Adrenal gland (tissue), 12 donors: Measurements from ENCODE around the gene CD200R1. TPM values are rescaled to one million over a fixed set of nuclear protein-coding genes. Genes with fewer than 3 reads are reported as not detected.

Source experiments
- DNase-seq, 7 donors: peaks; one replicate each; pipeline ENCODE4 v3.0.0-alpha.2; 2019 to 2020
- H3K27ac ChIP-seq, 5 donors: fragments of 200-600 bp; sonication (generic) in 4 of 5; 1 replicate in 3 of 5; 2 replicates in 2 of 5; pipeline versions ENCODE4 v1.5.1 to v1.8.0; 2016 to 2020; ENCODE audit warnings: mild to moderate bottlenecking in 1 of 5
- H3K27me3 ChIP-seq: fragments of 200-600 bp; 2 replicates; pipeline ENCODE4 v1.8.0; 2021
- H3K36me3 ChIP-seq, 2 donors: fragments of 200-600 bp; replicated peaks in 1 of 2; 1 replicate in 1 of 2; 2 replicates in 1 of 2; pipeline versions ENCODE4 v1.5.1 to v1.8.0; 2018 to 2022
- H3K4me1 ChIP-seq, 2 donors: fragments of 200-600 bp; replicated peaks in 1 of 2; 1 replicate in 1 of 2; 2 replicates in 1 of 2; pipeline versions ENCODE4 v1.5.1 to v1.8.0; 2018 to 2021
- H3K4me3 ChIP-seq, 4 donors: fragments of 200-600 bp; sonication (generic) in 3 of 4; one replicate each; pipeline ENCODE4 v1.5.1; 2016 to 2018
- H3K9me3 ChIP-seq, 3 donors: fragments of 200-600 bp; sonication (generic) in 1 of 3; replicated peaks in 1 of 3; 1 replicate in 2 of 3; 2 replicates in 1 of 3; pipeline versions ENCODE4 v1.5.1 to v1.8.0; 2016 to 2021
- CTCF ChIP-seq, 6 experiments: fragments of 450-650 bp in 4 of 6; fragments of 200-600 bp in 2 of 6; sonication (generic) in 1 of 6; IDR thresholded peaks; 1 replicate in 5 of 6; 2 replicates in 1 of 6; pipeline versions ENCODE4 v1.5.1 to v1.8.0; 2016 to 2021; ENCODE audit warnings: antibody characterized with exemption in 6 of 6, mild to moderate bottlenecking in 2 of 6, moderate library complexity in 1 of 6
- POLR2A ChIP-seq, 2 donors: fragments of 450-650 bp; IDR thresholded peaks; one replicate each; pipeline ENCODE4 v1.6.1; 2017; ENCODE audit warnings: antibody characterized with exemption in 2 of 2, mild to moderate bottlenecking in 2 of 2, moderate library complexity in 1 of 2
- WGBS, 4 donors: extraction: QIAGEN DNeasy Blood & Tissue Kit in 2 of 4; methylation state at CpG; one replicate each; pipeline versions ENCODE4 v1.1.5 to v1.1.7; 2013 to 2017; 5-methylcytosine and 5-hydroxymethylcytosine counted together
- intact Hi-C, 2 donors: fragments of 100-400 bp; cut with DNase I; formaldehyde crosslinking; loops; one replicate each; pipeline versions ENCODE4 v1.14.1 to v1.15.0; 2022 to 2023
- polyA plus RNA-seq, 3 donors: library from polyadenylated mRNA; stranded (reverse); fragments of 200-250 nt in 2 of 3; fragments of 350-450 nt in 1 of 3; fragmentation: Illumina TruSeq in 1 of 3; extraction: RNeasy Lipid Tissue Mini Kit (QIAGEN cat#74804) in 1 of 3; gene quantifications; one replicate each; pipeline ENCODE4 v1.2.3, GENCODE V29; 2013 to 2014
- total RNA-seq, 9 donors: library from RNA; depleted of rRNA in 4 of 9; stranded (reverse); fragments of >200 nt in 4 of 9; fragments of 120-200 nt in 1 of 9; fragmentation: NEBNext Ultra II Directional in 1 of 9; extraction: Animal tissue kit (Norgen Biotek cat#: 25700) in 1 of 9; gene quantifications; one replicate each; pipeline versions ENCODE4 v1.1.0 to v1.2.4, GENCODE V29; 2013 to 2023
- donor health status: healthy with polysubstance abuse.
- donor health status: Bipolar disorder and iron deficiency.
- donor health status: DM: yes; HTN: yes; CAD: no.
- donor health status: DM: no; HTN: no; CAD: no.
- donor health status: DM: no; HTN: no; CAD: no.
- donor health status: DM: yes; HTN: yes; CAD: no.

Gene CD200R1
- total and polyA plus RNA-seq, 12 donors: 0.24 to 11.0 (median 1.4) TPM

GRCh38 chr3:113005611-113006010 is 30.7 kb upstream of the CD200R1 start:
- Histone ChIP-seq H3K4me3 (no peak overlapping the region), H3K36me3 (peaks cover 0 to 65% of the 10 kb centered on the region in 2 donors), H3K27me3 (no peaks in the 10 kb centered on the region), H3K27ac (no peak overlapping the region), H3K4me1 (no peaks in the 10 kb centered on the region), H3K9me3 (no peaks in the 10 kb centered on the region)
- intact Hi-C loops: no loop called here
- DNase-seq: no peak
- no peak for TF ChIP-seq POLR2A (IDR thresholded peaks at IDR 0.05)
- no peak for TF ChIP-seq CTCF (IDR thresholded peaks at IDR 0.05)
- 83 to 87% (median 85%) methylated on average over 7 of the region's 7 CpGs for WGBS, 4 donors

DNA sequence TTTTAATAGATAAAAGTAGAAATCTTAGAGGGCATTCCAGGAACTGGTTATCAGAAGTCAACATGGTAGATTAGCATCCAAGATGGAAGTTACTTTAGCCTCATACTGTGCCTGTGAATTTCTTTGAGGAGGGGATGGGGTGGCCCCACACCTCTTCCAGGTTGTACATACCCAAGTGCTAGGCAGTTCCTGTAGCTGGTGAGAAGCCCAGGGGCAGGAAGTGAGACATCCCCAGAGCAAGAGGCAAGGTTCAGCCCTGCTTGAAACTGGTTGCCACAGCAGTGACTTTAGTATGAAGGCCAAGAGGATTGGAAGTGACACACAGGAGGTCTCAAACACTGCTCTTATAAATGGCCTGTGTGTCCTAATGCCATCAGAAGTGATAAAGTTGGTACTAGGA is 27.8 kb upstream of the CD200R1 start:
- Histone ChIP-seq H3K27ac (peak overlapping the region in 1 of 5 donors; percentile 2), H3K36me3 (peaks cover 0 to 57% of the 10 kb centered on the region in 2 donors), H3K4me1 (no peaks in the 10 kb centered on the region), H3K27me3 (no peaks in the 10 kb centered on the region), H3K4me3 (no peak overlapping the region), H3K9me3 (no peaks in the 10 kb centered on the region)
- intact Hi-C loops: no loop called here
- no peak for TF ChIP-seq CTCF (IDR thresholded peaks at IDR 0.05)
- TF ChIP-seq POLR2A (IDR thresholded peaks at IDR 0.05): no peak
- no peak for DNase-seq

- intact Hi-C loops: no loop called here
- DNase-seq: no peak
Observed at GRCh38 chr3:113002037-113002436, 27.1 kb upstream of the CD200R1 start.

DNA sequence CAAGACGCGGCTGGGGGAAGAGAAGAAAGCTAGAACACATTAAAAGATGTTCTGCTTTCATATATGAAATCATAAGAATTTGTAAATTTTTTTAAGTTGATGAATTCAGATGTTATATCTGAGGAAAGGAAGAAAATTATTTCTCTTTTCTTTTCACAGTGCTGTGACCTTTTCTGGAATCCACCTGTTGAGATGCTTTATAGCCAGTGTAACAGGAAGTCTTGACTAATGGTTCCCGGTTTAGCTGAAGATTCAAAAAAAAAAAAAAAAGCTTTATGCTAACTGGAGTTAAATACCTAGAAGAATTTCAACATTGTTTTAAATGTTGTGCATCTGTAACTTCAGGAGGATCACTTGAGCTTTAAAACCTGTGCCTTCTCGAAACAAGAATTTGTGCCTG is 25.8 kb upstream of the CD200R1 start:
- H3K9me3 ChIP-seq: no peaks in the 10 kb centered on the region
- TF ChIP-seq POLR2A (IDR thresholded peaks at IDR 0.05): no peak
- TF ChIP-seq CTCF (IDR thresholded peaks at IDR 0.05): no peak
- no peaks in the 10 kb centered on the region for H3K27me3 ChIP-seq
- H3K4me1 ChIP-seq: no peaks in the 10 kb centered on the region
- H3K36me3 ChIP-seq: peaks cover 0 to 50% of the 10 kb centered on the region in 2 donors
- DNase-seq: no peak
- WGBS, 4 donors: 77 to 80% (median 77%) methylated on average over 4 of the region's 4 CpGs
- no peak overlapping the region for H3K27ac ChIP-seq
- intact Hi-C loops: no loop called here
- H3K4me3 ChIP-seq: no peak overlapping the region

More at GRCh38 chr3:113002037-113002436, 27.1 kb upstream of the CD200R1 start:
- Histone ChIP-seq H3K9me3 (no peaks in the 10 kb centered on the region), H3K27ac (no peak overlapping the region), H3K27me3 (no peaks in the 10 kb centered on the region), H3K4me3 (no peak overlapping the region), H3K36me3 (peaks cover 0 to 56% of the 10 kb centered on the region in 2 donors), H3K4me1 (no peaks in the 10 kb centered on the region)
- TF ChIP-seq POLR2A (IDR thresholded peaks at IDR 0.05) (no peak), CTCF (IDR thresholded peaks at IDR 0.05) (no peak)
